ENCODE results near the gene STIP1. TPM values are rescaled to one million over a fixed set of nuclear protein-coding genes. Genes with fewer than 3 reads are reported as not detected.

The STIP1 gene
- total RNA-seq, 1 donor from 2014 or later = 97.4 TPM

- Histone ChIP-seq H3K27me3 (ENCODE audit: low read depth) (no peaks in the 10 kb centered on the region), H3K4me3 (no peak overlapping the region), H3K9me3 (replicated peaks) (no peaks in the 10 kb centered on the region), H3K4me1 (peaks cover 13% of the 10 kb centered on the region), H3K27ac (replicated peaks) (no peak overlapping the region), H3K36me3 (no peaks in the 10 kb centered on the region)
- DNase-seq = no peak
- intact Hi-C loops (cut with micrococcal nuclease) = no loop called here
- TF ChIP-seq, protein P1, sequence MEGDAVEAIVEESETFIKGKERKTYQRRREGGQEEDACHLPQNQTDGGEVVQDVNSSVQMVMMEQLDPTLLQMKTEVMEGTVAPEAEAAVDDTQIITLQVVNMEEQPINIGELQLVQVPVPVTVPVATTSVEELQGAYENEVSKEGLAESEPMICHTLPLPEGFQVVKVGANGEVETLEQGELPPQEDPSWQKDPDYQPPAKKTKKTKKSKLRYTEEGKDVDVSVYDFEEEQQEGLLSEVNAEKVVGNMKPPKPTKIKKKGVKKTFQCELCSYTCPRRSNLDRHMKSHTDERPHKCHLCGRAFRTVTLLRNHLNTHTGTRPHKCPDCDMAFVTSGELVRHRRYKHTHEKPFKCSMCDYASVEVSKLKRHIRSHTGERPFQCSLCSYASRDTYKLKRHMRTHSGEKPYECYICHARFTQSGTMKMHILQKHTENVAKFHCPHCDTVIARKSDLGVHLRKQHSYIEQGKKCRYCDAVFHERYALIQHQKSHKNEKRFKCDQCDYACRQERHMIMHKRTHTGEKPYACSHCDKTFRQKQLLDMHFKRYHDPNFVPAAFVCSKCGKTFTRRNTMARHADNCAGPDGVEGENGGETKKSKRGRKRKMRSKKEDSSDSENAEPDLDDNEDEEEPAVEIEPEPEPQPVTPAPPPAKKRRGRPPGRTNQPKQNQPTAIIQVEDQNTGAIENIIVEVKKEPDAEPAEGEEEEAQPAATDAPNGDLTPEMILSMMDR (IDR thresholded peaks at IDR 0.05; ENCODE audit: borderline replicate concordance) = no peak
Observed at GRCh38 chr11:64141081-64141783, 44.7 kb upstream of the STIP1 start.

GRCh38 chr11:64144587-64145472, 41.1 kb upstream of the STIP1 start:
- H3K4me1 ChIP-seq = peaks cover 40% of the 10 kb centered on the region
- no peaks in the 10 kb centered on the region for H3K27me3 ChIP-seq (ENCODE audit: low read depth)
- no peak overlapping the region for H3K27ac ChIP-seq (replicated peaks)
- TF ChIP-seq, protein P1 (IDR thresholded peaks at IDR 0.05; ENCODE audit: borderline replicate concordance) = no peak
- intact Hi-C loops (cut with micrococcal nuclease) = loop anchor here (5.0 kb wide), 1 partner anchor 143 kb away; no protein-coding TSS in a partner anchor
- no peak for DNase-seq
- H3K4me3 ChIP-seq = no peak overlapping the region
- no peaks in the 10 kb centered on the region for H3K9me3 ChIP-seq (replicated peaks)
- H3K36me3 ChIP-seq = no peaks in the 10 kb centered on the region

- Histone ChIP-seq H3K4me3 (no peak overlapping the region), H3K4me1 (peaks cover 52% of the 10 kb centered on the region), H3K27ac (replicated peaks) (peak overlapping the region; percentile 23), H3K9me3 (replicated peaks) (no peaks in the 10 kb centered on the region), H3K36me3 (no peaks in the 10 kb centered on the region), H3K27me3 (ENCODE audit: low read depth) (no peaks in the 10 kb centered on the region)
- TF ChIP-seq, protein P1 (IDR thresholded peaks at IDR 0.05; ENCODE audit: borderline replicate concordance) = peak; percentile 63
- peak; percentile 34 for DNase-seq
- intact Hi-C loops (cut with micrococcal nuclease) = loop anchor here (5.0 kb wide), 1 partner anchor 144 kb away; no protein-coding TSS in a partner anchor
Observed at GRCh38 chr11:64146036-64146955, 39.7 kb upstream of the STIP1 start.

GRCh38 chr11:64148226-64148916, 37.6 kb upstream of the STIP1 start:
- peaks cover 66% of the 10 kb centered on the region for H3K4me1 ChIP-seq
- H3K36me3 ChIP-seq = peaks cover 5% of the 10 kb centered on the region
- intact Hi-C loops (cut with micrococcal nuclease) = loop anchor here (5.0 kb wide), 1 partner anchor 146 kb away; no protein-coding TSS in a partner anchor
- no peaks in the 10 kb centered on the region for H3K9me3 ChIP-seq (replicated peaks)
- H3K4me3 ChIP-seq = peak overlapping the region; percentile 56
- H3K27me3 ChIP-seq (ENCODE audit: low read depth) = no peaks in the 10 kb centered on the region
- TF ChIP-seq, protein P1 (IDR thresholded peaks at IDR 0.05; ENCODE audit: borderline replicate concordance) = peak; percentile 97
- peak; percentile 88 for DNase-seq
- peak overlapping the region; percentile 88 for H3K27ac ChIP-seq (replicated peaks)
